ENCODE results near the gene PKP3. TPM values are rescaled to one million over a fixed set of nuclear protein-coding genes. Genes with fewer than 3 reads are reported as not detected.

The PKP3 gene
- total RNA-seq, 1 donor from 2014 or later = 0.84 TPM

- peak; percentile 97 for DNase-seq
- intact Hi-C loops (cut with micrococcal nuclease) = no loop called here
- peak; percentile 90 for ATAC-seq
Measured at GRCh38 chr11:449889-450808, 56.1 kb downstream of the PKP3 start, which contains the start of gene PTDSS2. Gene PTDSS2, plus strand, starts transcription at chr11:450279. Its CDS starts 177 bp downstream, at chr11:450456.

GRCh38 chr11:450809-451451 lies 56.9 kb downstream of the PKP3 start:
- DNase-seq (peak; percentile 68), ATAC-seq (peak; percentile 0)
- intact Hi-C loops (cut with micrococcal nuclease) = no loop called here

GRCh38 chr11:451738-452137 lies 57.7 kb downstream of the PKP3 start:
- no peak for DNase-seq
- intact Hi-C loops (cut with micrococcal nuclease) = no loop called here

GRCh38 chr11:452203-452744 lies 58.3 kb downstream of the PKP3 start:
- intact Hi-C loops (cut with micrococcal nuclease) = no loop called here
- no peak for DNase-seq

More at GRCh38 chr11:451738-452137, 57.7 kb downstream of the PKP3 start:
- no peak for ATAC-seq

GRCh38 chr11:452916-453527 lies 59.0 kb downstream of the PKP3 start:
- DNase-seq = no peak
- no peak for ATAC-seq
- intact Hi-C loops (cut with micrococcal nuclease) = no loop called here

More at GRCh38 chr11:452203-452744, 58.3 kb downstream of the PKP3 start:
- no peak for ATAC-seq

- ATAC-seq = no peak
- intact Hi-C loops (cut with micrococcal nuclease) = no loop called here
- DNase-seq = peak; percentile 47
Measured at GRCh38 chr11:453564-453963, 59.6 kb downstream of the PKP3 start.

GRCh38 chr11:454043-454442 lies 60.0 kb downstream of the PKP3 start:
- peak; percentile 15 for DNase-seq

More at GRCh38 chr11:454043-454442, 60.0 kb downstream of the PKP3 start:
- intact Hi-C loops (cut with micrococcal nuclease) = no loop called here
- no peak for ATAC-seq

Other genes with a start within 250 kb of the PKP3 start
- gene SCGB1C1, start 201.1 kb upstream of the PKP3 start, total RNA-seq = not detected
- 24.0 TPM for gene BET1L, start 186.8 kb upstream of the PKP3 start, total RNA-seq
- gene RIC8A, start 186.5 kb upstream of the PKP3 start, total RNA-seq = 60.3 TPM
- 41.4 TPM for gene SIRT3, start 157.9 kb upstream of the PKP3 start, total RNA-seq
- 92.3 TPM for gene PSMD13, start 157.2 kb upstream of the PKP3 start, total RNA-seq
- gene NLRP6, start 115.8 kb upstream of the PKP3 start, total RNA-seq = 0.32 TPM
- gene PGGHG, start 105.1 kb upstream of the PKP3 start, total RNA-seq = 7.2 TPM
- gene IFITM5, start 94.7 kb upstream of the PKP3 start, total RNA-seq = not detected
- 200 TPM for gene IFITM2, start 86.4 kb upstream of the PKP3 start, total RNA-seq
- 101 TPM for gene IFITM1, start 80.2 kb upstream of the PKP3 start, total RNA-seq
- 259 TPM for gene IFITM3, start 73.3 kb upstream of the PKP3 start, total RNA-seq
- gene B4GALNT4, start 24.7 kb upstream of the PKP3 start, total RNA-seq = 0.50 TPM
- gene SIGIRR, start 20.8 kb downstream of the PKP3 start, total RNA-seq = 47.5 TPM
- gene ANO9, start 47.8 kb downstream of the PKP3 start, total RNA-seq = 1.3 TPM
- gene PTDSS2, start 56.1 kb downstream of the PKP3 start, total RNA-seq = 31.8 TPM
- 171 TPM for gene RNH1, start 113.0 kb downstream of the PKP3 start, total RNA-seq
- 67.1 TPM for gene HRAS, start 141.4 kb downstream of the PKP3 start, total RNA-seq
- gene LRRC56, start 143.3 kb downstream of the PKP3 start, total RNA-seq = 0.22 TPM
- 0.20 TPM for gene LMNTD2, start 166.5 kb downstream of the PKP3 start, total RNA-seq
- 4.6 TPM for gene RASSF7, start 166.8 kb downstream of the PKP3 start, total RNA-seq
- gene PHRF1, start 182.3 kb downstream of the PKP3 start, total RNA-seq = 18.5 TPM
- 14.4 TPM for gene IRF7, start 221.7 kb downstream of the PKP3 start, total RNA-seq
- not detected for gene CDHR5, start 230.7 kb downstream of the PKP3 start, total RNA-seq
- not detected for gene SCT, start 233.0 kb downstream of the PKP3 start, total RNA-seq
- not detected for gene DRD4, start 243.1 kb downstream of the PKP3 start, total RNA-seq